A549 (cell line): Measurements from ENCODE around the gene FRMD4A.

Source experiments
- BHLHE40 ChIP-seq: IDR thresholded peaks from 2 replicates; pipeline ENCODE4 v1.6.1; 2012; ENCODE audit warnings: low read depth, low read length, inconsistent platforms
- CHD4 ChIP-seq: fragments of 200-600 bp; sonication (generic); IDR thresholded peaks from 2 replicates; pipeline ENCODE4 v1.6.1; 2016; ENCODE audit warnings: antibody characterized with exemption, mild to moderate bottlenecking, borderline replicate concordance
- CTCF ChIP-seq: fragments of >200 bp; sonication (Bioruptor Twin); formaldehyde crosslinking; IDR thresholded peaks from 3 replicates; pipeline ENCODE4 v1.5.1; 2016
- EP300 ChIP-seq, 2 experiments: fragments of >200 bp; sonication (Bioruptor Twin); formaldehyde crosslinking; IDR thresholded peaks; 2 replicates in 1 of 2; 3 replicates in 1 of 2; pipeline ENCODE4 v1.6.1; 2016 to 2017
- ESRRA ChIP-seq: fragments of 150-350 bp; IDR thresholded peaks from 2 replicates; pipeline ENCODE4 v1.6.1; 2014; ENCODE audit warnings: mild to moderate bottlenecking, low read length, borderline replicate concordance
- HMGXB4 ChIP-seq: fragments of 250-450 bp; sonication (Bioruptor Pico); IDR thresholded peaks from 2 replicates; pipeline ENCODE4 v1.5.0; 2021; ENCODE audit warnings: mild to moderate bottlenecking, moderate library complexity, borderline replicate concordance
- POLR2A ChIP-seq: IDR thresholded peaks from 2 replicates; pipeline ENCODE4 v1.6.1; 2012; ENCODE audit warnings: mild to moderate bottlenecking, low read length

GRCh38 chr10:13715100-13715499 is 615.6 kb downstream of the FRMD4A start:
- TF ChIP-seq CTCF (no peak), ESRRA (no peak), CHD4 (no peak), EP300 (IDR thresholded peaks at IDR 0.05) (no peak), HMGXB4 (CRISPR knock-in tag) (no peak), POLR2A (no peak), BHLHE40 (no peak)
